OCI-LY3 (cell line): ENCODE results near the gene ADGRB3.

Experiments used
- H2AFZ ChIP-seq: fragments of 200-600, 300-600 bp; shearing (Covaris generic); 2 replicates; pipeline ENCODE4 v1.6.0; 2014; ENCODE audit warnings: antibody characterized with exemption, low read depth, low read length
- H3K27ac ChIP-seq: fragments of 200-600, 300-600 bp; sonication (generic); 2 replicates; pipeline ENCODE4 v1.5.1; 2014; ENCODE audit warnings: mild to moderate bottlenecking, low read length, moderate library complexity, mixed read lengths
- H3K27me3 ChIP-seq: fragments of 200-600, 300-600 bp; sonication (generic); 2 replicates; pipeline ENCODE4 v1.6.1; 2014; ENCODE audit warnings: low read depth, low read length, mixed read lengths
- H3K36me3 ChIP-seq: fragments of 200-600, 300-600 bp; sonication (generic); replicated peaks from 2 replicates; pipeline ENCODE3; 2014; ENCODE audit warnings: low read depth, low read length, mixed read lengths
- H3K4me1 ChIP-seq: fragments of 300-600, 200-600 bp; sonication (generic); 2 replicates; pipeline ENCODE4 v1.6.1; 2014; ENCODE audit warnings: low read length, mixed read lengths
- H3K4me2 ChIP-seq: fragments of 200-600, 300-600 bp; sonication (generic); 2 replicates; pipeline ENCODE4 v1.6.1; 2014; ENCODE audit warnings: low read length, mixed read lengths
- H3K4me3 ChIP-seq: fragments of 300-600, 200-600 bp; sonication (generic); 2 replicates; pipeline ENCODE4 v1.5.1; 2014; ENCODE audit warnings: antibody characterized with exemption, mild to moderate bottlenecking, low read length, moderate library complexity
- H3K79me2 ChIP-seq: fragments of 300-600, 200-600 bp; shearing (Covaris generic); 2 replicates; pipeline ENCODE4 v1.6.1; 2014; ENCODE audit warnings: mild to moderate bottlenecking, low read length, mixed read lengths
- H3K9ac ChIP-seq: fragments of 300-600, 200-600 bp; shearing (Covaris generic); 2 replicates; pipeline ENCODE4 v1.6.0; 2014; ENCODE audit warnings: mild to moderate bottlenecking, low read length, moderate library complexity
- H3K9me3 ChIP-seq: fragments of 200-600, 300-600 bp; shearing (Covaris generic); 2 replicates; pipeline ENCODE4 v1.6.1; 2014; ENCODE audit warnings: low read length, mixed read lengths; ENCODE audit not compliant: insufficient read depth
- H4K20me1 ChIP-seq: fragments of 200-600, 300-600 bp; sonication (generic); 2 replicates; pipeline ENCODE4 v1.6.1; 2016; ENCODE audit warnings: low read length, mixed read lengths; ENCODE audit not compliant: insufficient read depth
- EZH2phosphoT487 ChIP-seq: fragments of 200-600 bp; shearing (Covaris generic); IDR thresholded peaks from 2 replicates; pipeline ENCODE4 v1.6.1; 2018; ENCODE audit warnings: antibody characterized with exemption, mixed run types, low read depth
- TF ChIP-seq, protein P1 (sequence below): fragments of 200-600, 300-600 bp; sonication (generic); IDR thresholded peaks from 2 replicates; pipeline ENCODE4 v1.5.1; 2014; ENCODE audit warnings: antibody characterized with exemption, low read length, low read depth

Gene ADGRB3

DNA sequence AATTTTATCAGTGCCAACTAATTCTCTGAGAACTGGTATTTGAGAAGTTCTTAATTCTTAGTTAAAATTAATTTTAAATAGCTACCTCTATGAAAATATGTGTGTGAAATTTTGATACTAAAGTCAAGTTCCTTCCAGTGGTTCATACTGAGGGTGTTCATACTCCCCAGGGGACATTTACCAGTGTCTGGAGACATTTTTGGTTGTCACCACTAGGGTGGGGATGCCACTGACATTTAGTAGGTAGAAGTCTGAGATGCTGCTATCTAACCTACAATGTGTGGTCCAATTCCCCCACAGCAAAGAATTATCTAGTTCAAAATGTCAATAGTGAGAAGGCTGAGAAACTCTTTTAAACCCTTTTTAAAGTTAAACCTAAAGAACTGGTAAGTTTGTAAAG, 463.8 kb downstream of the ADGRB3 start:
- Histone ChIP-seq H3K36me3 (no peaks in the 10 kb centered on the region), H3K9ac (no peak overlapping the region), H3K27me3 (no peaks in the 10 kb centered on the region), H3K27ac (no peak overlapping the region), H3K9me3 (no peaks in the 10 kb centered on the region), H4K20me1 (no peaks in the 10 kb centered on the region), H3K79me2 (no peaks in the 10 kb centered on the region), H3K4me1 (peaks cover 14% of the 10 kb centered on the region), H3K4me2 (no peak overlapping the region), H2AFZ (no peak overlapping the region), H3K4me3 (no peak overlapping the region)
- TF ChIP-seq EZH2phosphoT487, result no peak
- TF ChIP-seq, protein P1, sequence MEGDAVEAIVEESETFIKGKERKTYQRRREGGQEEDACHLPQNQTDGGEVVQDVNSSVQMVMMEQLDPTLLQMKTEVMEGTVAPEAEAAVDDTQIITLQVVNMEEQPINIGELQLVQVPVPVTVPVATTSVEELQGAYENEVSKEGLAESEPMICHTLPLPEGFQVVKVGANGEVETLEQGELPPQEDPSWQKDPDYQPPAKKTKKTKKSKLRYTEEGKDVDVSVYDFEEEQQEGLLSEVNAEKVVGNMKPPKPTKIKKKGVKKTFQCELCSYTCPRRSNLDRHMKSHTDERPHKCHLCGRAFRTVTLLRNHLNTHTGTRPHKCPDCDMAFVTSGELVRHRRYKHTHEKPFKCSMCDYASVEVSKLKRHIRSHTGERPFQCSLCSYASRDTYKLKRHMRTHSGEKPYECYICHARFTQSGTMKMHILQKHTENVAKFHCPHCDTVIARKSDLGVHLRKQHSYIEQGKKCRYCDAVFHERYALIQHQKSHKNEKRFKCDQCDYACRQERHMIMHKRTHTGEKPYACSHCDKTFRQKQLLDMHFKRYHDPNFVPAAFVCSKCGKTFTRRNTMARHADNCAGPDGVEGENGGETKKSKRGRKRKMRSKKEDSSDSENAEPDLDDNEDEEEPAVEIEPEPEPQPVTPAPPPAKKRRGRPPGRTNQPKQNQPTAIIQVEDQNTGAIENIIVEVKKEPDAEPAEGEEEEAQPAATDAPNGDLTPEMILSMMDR, result no peak

DNA sequence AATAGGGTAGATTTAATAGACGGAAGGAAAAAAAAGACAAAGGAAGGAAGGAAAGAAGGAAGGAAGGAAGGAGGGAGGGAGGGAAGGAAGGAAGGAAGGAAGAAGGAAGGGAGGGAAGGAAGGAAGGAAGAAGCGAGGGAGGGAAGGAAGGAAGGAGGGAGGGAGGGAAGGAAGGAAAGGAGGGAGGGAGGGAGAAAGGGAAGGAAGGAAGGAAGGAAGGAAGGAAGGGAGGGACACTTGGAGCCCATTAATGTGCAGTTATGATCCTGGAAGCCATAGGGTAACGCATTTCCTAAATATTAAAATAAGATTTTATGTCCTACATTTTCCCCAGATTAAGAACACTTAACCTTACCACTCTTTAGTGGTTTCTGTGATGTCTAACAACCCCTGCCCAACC, 465.7 kb downstream of the ADGRB3 start:
- peaks cover 14% of the 10 kb centered on the region for H3K4me1 ChIP-seq
- no peak overlapping the region for H3K4me2 ChIP-seq
- H3K27me3 ChIP-seq, result no peaks in the 10 kb centered on the region
- no peaks in the 10 kb centered on the region for H3K9me3 ChIP-seq
- TF ChIP-seq, protein P1, result no peak
- TF ChIP-seq EZH2phosphoT487, result no peak
- no peaks in the 10 kb centered on the region for H3K36me3 ChIP-seq
- H3K4me3 ChIP-seq, result no peak overlapping the region
- no peaks in the 10 kb centered on the region for H3K79me2 ChIP-seq
- no peaks in the 10 kb centered on the region for H4K20me1 ChIP-seq
- H2AFZ ChIP-seq, result no peak overlapping the region
- no peak overlapping the region for H3K9ac ChIP-seq
- no peak overlapping the region for H3K27ac ChIP-seq

DNA sequence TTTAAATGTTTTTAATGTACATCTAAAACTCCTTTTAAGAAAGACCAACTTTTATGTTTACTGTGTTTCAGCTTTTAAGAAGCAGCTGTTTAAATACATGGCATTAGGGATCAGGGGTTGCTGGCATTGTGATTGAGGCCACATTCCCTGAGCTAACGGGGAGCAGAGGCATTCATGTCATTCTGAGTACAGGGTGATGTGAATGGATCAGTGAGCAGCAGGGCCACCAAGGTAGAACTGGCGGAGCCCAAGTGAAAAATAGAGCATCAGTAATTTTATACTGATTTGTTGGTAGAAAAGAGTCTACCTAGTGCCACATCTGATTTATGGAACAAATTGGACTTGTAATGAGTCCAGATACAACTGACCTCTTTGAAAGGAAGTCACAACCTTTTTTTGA, 467.3 kb downstream of the ADGRB3 start:
- Histone ChIP-seq H3K4me2 (no peak overlapping the region), H4K20me1 (no peaks in the 10 kb centered on the region), H3K9me3 (no peaks in the 10 kb centered on the region), H3K79me2 (no peaks in the 10 kb centered on the region), H3K27me3 (no peaks in the 10 kb centered on the region), H3K4me1 (peaks cover 8% of the 10 kb centered on the region), H3K27ac (no peak overlapping the region), H2AFZ (no peak overlapping the region), H3K9ac (no peak overlapping the region), H3K4me3 (no peak overlapping the region), H3K36me3 (no peaks in the 10 kb centered on the region)
- TF ChIP-seq EZH2phosphoT487, result no peak
- TF ChIP-seq, protein P1, result no peak

DNA sequence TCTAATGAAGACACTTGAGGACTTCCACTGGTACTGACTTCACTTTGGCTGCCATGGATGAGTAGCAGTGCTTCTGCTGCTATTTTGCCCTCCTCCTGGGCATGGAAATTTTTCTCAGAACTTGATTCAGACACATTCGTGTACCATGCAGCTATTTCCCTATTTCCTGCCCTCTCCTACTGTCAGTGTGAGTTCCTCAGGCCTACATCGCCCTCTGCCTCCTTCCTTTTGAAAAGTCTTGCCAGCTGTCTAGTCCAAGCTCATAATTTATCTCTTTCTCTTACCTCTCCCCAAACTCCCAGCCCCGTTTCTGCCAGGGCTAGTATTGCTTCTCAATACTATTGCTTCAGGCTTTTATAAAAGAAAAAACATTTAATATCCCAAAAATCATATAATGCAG, 470.2 kb downstream of the ADGRB3 start:
- H3K4me1 ChIP-seq, result no peaks in the 10 kb centered on the region
- H3K79me2 ChIP-seq, result no peaks in the 10 kb centered on the region
- H2AFZ ChIP-seq, result peak overlapping the region; percentile 35
- H3K9ac ChIP-seq, result no peak overlapping the region
- H3K4me2 ChIP-seq, result no peak overlapping the region
- H4K20me1 ChIP-seq, result no peaks in the 10 kb centered on the region
- H3K36me3 ChIP-seq, result no peaks in the 10 kb centered on the region
- H3K9me3 ChIP-seq, result no peaks in the 10 kb centered on the region
- H3K27ac ChIP-seq, result no peak overlapping the region
- TF ChIP-seq, protein P1, result no peak; the same call in 1 of the 2 replicates
- TF ChIP-seq EZH2phosphoT487, result no peak
- H3K4me3 ChIP-seq, result no peak overlapping the region
- no peaks in the 10 kb centered on the region for H3K27me3 ChIP-seq
